ENCODE data around the gene TUT4. TPM values are rescaled to one million over a fixed set of nuclear protein-coding genes. Genes with fewer than 3 reads are reported as not detected.

The TUT4 gene
- total RNA-seq, 1 donor from 2014 or later, result 44.2 TPM

DNA sequence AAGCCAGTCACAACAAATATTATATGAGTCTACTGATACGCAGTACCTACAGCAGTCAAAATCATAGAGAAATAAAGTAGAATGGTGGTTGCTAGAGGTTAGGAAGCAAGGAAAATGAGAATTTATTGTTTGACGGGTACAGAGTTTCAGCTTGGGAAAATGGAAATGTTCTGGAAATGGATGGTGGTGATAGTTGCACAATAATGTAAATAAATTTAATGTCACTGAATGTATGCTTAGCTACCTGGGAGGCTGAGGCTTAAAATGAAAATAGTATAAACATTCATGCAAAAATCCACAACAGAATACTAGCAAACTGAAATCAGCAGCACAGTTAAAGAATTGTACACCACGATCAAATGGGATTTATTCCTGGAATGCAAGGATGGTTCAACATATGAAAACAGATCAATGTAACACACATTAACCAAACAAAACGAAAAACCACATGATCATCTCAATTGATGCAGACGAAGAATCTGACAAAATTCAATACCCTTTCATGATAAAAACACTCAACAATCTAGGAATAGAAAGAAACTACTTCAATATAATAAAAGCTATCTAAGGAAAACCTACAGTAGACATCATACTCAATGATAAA lies 10.7 kb downstream of the TUT4 start:
- Histone ChIP-seq H3K4me1 (no peaks in the 10 kb centered on the region), H3K27ac (no peak overlapping the region), H3K36me3 (no peaks in the 10 kb centered on the region), H3K9me3 (peaks cover 11% of the 10 kb centered on the region), H3K4me3 (no peak overlapping the region), H3K27me3 (no peaks in the 10 kb centered on the region)
- TF ChIP-seq, protein P1, sequence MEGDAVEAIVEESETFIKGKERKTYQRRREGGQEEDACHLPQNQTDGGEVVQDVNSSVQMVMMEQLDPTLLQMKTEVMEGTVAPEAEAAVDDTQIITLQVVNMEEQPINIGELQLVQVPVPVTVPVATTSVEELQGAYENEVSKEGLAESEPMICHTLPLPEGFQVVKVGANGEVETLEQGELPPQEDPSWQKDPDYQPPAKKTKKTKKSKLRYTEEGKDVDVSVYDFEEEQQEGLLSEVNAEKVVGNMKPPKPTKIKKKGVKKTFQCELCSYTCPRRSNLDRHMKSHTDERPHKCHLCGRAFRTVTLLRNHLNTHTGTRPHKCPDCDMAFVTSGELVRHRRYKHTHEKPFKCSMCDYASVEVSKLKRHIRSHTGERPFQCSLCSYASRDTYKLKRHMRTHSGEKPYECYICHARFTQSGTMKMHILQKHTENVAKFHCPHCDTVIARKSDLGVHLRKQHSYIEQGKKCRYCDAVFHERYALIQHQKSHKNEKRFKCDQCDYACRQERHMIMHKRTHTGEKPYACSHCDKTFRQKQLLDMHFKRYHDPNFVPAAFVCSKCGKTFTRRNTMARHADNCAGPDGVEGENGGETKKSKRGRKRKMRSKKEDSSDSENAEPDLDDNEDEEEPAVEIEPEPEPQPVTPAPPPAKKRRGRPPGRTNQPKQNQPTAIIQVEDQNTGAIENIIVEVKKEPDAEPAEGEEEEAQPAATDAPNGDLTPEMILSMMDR (IDR thresholded peaks at IDR 0.05), result no peak
- DNase-seq (no peak), ATAC-seq (no peak)
- intact Hi-C loops (cut with DNase I), result no loop called here

DNA sequence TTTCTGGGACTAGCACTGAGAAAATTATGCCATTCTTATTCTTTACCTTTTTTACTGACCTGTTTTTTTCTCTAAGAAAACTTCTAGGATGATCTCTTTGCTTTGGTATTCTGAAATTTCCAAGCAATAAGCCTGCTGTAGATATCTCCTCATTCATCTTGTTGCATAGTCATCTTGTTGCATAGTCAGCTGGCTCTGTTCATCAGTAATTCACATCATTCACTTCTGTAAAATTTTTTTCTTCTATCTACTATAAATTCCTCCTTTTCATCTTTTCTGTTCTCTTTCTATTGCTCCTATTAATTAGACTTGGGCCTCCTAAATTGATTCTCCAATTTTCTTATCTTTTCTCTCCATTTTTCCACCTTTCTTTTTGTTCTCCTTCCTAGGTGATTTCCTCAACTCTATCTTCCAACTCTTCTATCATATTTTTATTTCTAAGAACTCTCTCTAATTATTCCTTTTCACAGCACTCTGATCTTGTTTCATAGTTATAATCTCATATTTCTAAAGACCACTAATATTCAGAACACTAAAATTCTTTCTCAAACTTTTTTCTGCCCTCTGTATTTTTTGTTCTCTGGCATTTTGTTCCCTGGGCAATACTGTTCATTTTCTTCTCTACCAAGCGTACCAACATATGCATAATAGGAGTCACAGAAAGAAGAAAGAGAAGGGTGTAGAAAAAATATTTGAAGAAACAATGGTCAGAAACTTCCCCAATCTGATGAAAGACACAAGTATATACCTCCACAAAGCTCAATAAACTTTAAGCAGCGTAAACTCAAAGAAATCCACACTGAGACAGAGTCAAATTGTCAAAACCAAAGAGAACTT lies 17.7 kb downstream of the TUT4 start:
- intact Hi-C loops (cut with DNase I), result no loop called here
- no peak for ATAC-seq
- TF ChIP-seq, protein P1 (IDR thresholded peaks at IDR 0.05), result no peak

DNA sequence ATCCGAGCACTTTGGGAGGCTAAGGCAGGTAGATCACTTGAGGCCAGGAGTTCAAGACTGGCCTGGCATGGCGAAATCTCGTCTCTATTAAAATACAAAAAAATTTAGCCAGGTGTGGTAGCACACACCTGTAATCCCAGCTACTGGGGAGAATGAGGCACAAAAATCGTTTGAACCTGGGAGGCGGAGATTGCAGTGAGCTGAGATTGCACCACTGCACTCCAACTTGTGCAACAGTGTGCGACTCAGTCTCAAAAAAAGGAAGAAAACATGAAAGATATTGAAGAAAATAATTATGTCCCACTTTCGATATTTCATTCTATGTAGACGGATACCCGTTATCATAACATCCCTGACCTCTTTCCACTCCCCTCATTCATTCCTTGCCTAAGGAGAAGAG lies 19.2 kb downstream of the TUT4 start:
- Histone ChIP-seq H3K4me1 (no peaks in the 10 kb centered on the region), H3K27me3 (no peaks in the 10 kb centered on the region), H3K9me3 (no peaks in the 10 kb centered on the region), H3K27ac (no peak overlapping the region), H3K4me3 (no peak overlapping the region), H3K36me3 (no peaks in the 10 kb centered on the region)
- DNase-seq, result no peak
- no peak for ATAC-seq
- intact Hi-C loops (cut with DNase I), result no loop called here
- TF ChIP-seq, protein P1 (IDR thresholded peaks at IDR 0.05), result no peak

More for the DNA sequence above, 17.7 kb downstream of the TUT4 start:
- Histone ChIP-seq H3K4me1 (no peaks in the 10 kb centered on the region), H3K27me3 (no peaks in the 10 kb centered on the region), H3K9me3 (no peaks in the 10 kb centered on the region), H3K27ac (no peak overlapping the region), H3K36me3 (no peaks in the 10 kb centered on the region), H3K4me3 (no peak overlapping the region)
- DNase-seq, result no peak

GRCh38 chr1:52532731-52533327 lies 20.1 kb downstream of the TUT4 start:
- intact Hi-C loops (cut with DNase I), result no loop called here
- Histone ChIP-seq H3K4me3 (no peak overlapping the region), H3K27me3 (no peaks in the 10 kb centered on the region), H3K4me1 (no peaks in the 10 kb centered on the region), H3K27ac (no peak overlapping the region), H3K36me3 (peaks cover 4% of the 10 kb centered on the region), H3K9me3 (no peaks in the 10 kb centered on the region)
- ATAC-seq (peak; percentile 35), DNase-seq (no peak)
- TF ChIP-seq, protein P1 (IDR thresholded peaks at IDR 0.05), result no peak

DNA sequence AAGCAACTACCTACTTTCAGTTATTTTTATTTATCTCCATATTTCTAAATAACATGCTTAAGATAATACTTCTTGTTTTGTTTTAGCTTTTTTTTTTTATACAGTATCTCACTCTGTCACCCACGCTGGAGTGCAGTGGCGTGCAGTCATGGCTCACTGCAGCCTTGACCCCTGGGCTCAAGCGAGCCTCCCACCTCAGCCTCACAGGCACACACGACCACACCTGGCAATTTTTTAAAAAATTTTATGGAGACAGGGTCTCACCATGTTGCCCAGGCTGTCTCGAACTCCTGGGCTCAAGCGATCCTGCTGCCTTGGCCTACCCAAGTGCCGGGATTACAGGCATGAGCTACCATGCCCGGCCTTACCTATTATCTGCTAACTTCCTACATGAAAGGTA lies 20.6 kb downstream of the TUT4 start:
- Histone ChIP-seq H3K4me1 (no peaks in the 10 kb centered on the region), H3K27me3 (no peaks in the 10 kb centered on the region), H3K4me3 (no peak overlapping the region), H3K27ac (no peak overlapping the region), H3K36me3 (peaks cover 7% of the 10 kb centered on the region), H3K9me3 (no peaks in the 10 kb centered on the region)
- intact Hi-C loops (cut with DNase I), result no loop called here
- ATAC-seq (no peak), DNase-seq (no peak)
- TF ChIP-seq, protein P1 (IDR thresholded peaks at IDR 0.05), result no peak

All from upper lobe of right lung (tissue), 1 donor.